ENCODE data around the gene ARID1B. TPM values are rescaled to one million over a fixed set of nuclear protein-coding genes. Genes with fewer than 3 reads are reported as not detected.

Gene ARID1B
- total and polyA plus RNA-seq, 9 of the 15 experiments (the other 6 are each of a cell fraction or from before 2014, with no cell fraction given): 12.5 to 50.5 (median 25.8) TPM

DNA sequence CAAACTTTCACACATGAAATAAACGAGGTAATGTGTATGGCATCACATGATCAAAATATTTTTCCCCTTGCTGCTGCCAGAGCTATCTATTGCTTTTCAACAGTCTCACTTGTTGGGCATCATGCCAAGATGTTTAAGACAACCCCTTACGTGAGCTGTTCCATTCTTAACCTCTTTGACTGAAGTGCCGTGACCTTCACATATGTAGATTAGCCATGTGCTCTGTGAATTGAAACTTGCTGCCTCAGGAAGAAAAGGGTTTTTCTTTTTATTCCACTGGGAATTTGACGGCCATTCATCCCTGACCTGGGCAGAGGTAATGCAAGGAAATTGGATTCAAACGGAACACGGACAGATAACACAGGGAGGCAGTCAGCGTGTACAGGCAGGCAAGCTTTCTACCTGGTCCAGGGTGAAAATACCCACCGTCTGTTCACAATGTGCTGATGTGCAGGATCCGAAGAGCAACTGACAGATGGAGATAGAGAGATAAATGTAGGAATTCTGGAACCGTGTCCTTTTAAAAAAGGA, 14.2 kb downstream of the ARID1B start (continued):
- no peak for TF ChIP-seq HDAC6 (IDR thresholded peaks at IDR 0.05; ENCODE audit: low read depth, low read length)
- TF ChIP-seq YY1 (IDR thresholded peaks at IDR 0.05; ENCODE audit: borderline replicate concordance in 1 of 3, control insufficient read depth in 1 of 3, extremely low read depth in 1 of 3, insufficient read depth in 3 of 3, insufficient read length in 1 of 3, insufficient replicate concordance in 2 of 3, low read depth in 1 of 3, low read length in 2 of 3): no peak
- no peak for TF ChIP-seq TFAP4 (CRISPR knock-in tag; IDR thresholded peaks at IDR 0.05; ENCODE audit: borderline replicate concordance)
- TF ChIP-seq NCOA6 (IDR thresholded peaks at IDR 0.05): no peak
- TF ChIP-seq ETS2 (tag; IDR thresholded peaks at IDR 0.05; ENCODE audit: borderline replicate concordance, poor library complexity, severe bottlenecking): no peak
- TF ChIP-seq ZNF277 (CRISPR knock-in tag; IDR thresholded peaks at IDR 0.05; ENCODE audit: borderline replicate concordance): no peak
- no peak for TF ChIP-seq ZNF592 (IDR thresholded peaks at IDR 0.05)
- no peak for TF ChIP-seq PHTF2 (CRISPR knock-in tag; IDR thresholded peaks at IDR 0.05)
- no peak for TF ChIP-seq ZNF436 (CRISPR knock-in tag; IDR thresholded peaks at IDR 0.05)
- no peak for TF ChIP-seq LCOR (CRISPR knock-in tag; IDR thresholded peaks at IDR 0.05)
- no peak for TF ChIP-seq ZEB2 (IDR thresholded peaks at IDR 0.05)
- TF ChIP-seq ZNF384 (IDR thresholded peaks at IDR 0.05; ENCODE audit: low read depth, low read length): no peak
- TF ChIP-seq, protein P1, sequence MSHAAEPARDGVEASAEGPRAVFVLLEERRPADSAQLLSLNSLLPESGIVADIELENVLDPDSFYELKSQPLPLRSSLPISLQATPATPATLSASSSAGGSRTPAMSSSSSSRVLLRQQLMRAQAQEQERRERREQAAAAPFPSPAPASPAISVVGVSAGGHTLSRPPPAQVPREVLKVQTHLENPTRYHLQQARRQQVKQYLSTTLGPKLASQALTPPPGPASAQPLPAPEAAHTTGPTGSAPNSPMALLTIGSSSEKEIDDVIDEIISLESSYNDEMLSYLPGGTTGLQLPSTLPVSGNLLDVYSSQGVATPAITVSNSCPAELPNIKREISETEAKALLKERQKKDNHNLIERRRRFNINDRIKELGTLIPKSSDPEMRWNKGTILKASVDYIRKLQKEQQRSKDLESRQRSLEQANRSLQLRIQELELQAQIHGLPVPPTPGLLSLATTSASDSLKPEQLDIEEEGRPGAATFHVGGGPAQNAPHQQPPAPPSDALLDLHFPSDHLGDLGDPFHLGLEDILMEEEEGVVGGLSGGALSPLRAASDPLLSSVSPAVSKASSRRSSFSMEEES (CRISPR knock-in tag; IDR thresholded peaks at IDR 0.05): peak; percentile 90
- TF ChIP-seq FIP1L1 (IDR thresholded peaks at IDR 0.05; ENCODE audit: low read depth, low read length, poor library complexity, severe bottlenecking): no peak
